ENCODE measurements around the gene CXCL10. TPM values are rescaled to one million over a fixed set of nuclear protein-coding genes. Genes with fewer than 3 reads are reported as not detected.

CXCL10 gene
- polyA plus RNA-seq, 1 donor: 0.23 TPM

GRCh38 chr4:75992462-75992861 is 30.8 kb downstream of the CXCL10 start:
- DNase-seq (ENCODE audit: low read depth): no peak

GRCh38 chr4:75989846-75990528 is 33.3 kb downstream of the CXCL10 start:
- no peak for DNase-seq (ENCODE audit: low read depth)

- DNase-seq (ENCODE audit: low read depth): no peak
Measured at GRCh38 chr4:75985116-75985515, 38.2 kb downstream of the CXCL10 start.

GRCh38 chr4:75980576-75980975 is 42.7 kb downstream of the CXCL10 start:
- DNase-seq (ENCODE audit: low read depth): no peak

GRCh38 chr4:75976177-75976576 is 47.1 kb downstream of the CXCL10 start:
- no peak for DNase-seq (ENCODE audit: low read depth)

GRCh38 chr4:75973766-75974165 is 49.5 kb downstream of the CXCL10 start:
- no peak for DNase-seq (ENCODE audit: low read depth)

Other genes starting within 250 kb of the CXCL10 start
- gene PPEF2, start 121.0 kb downstream of the CXCL10 start, polyA plus RNA-seq (ENCODE audit: insufficient read length): 0.30 TPM
- gene NAAA, start 82.5 kb downstream of the CXCL10 start, polyA plus RNA-seq (ENCODE audit: insufficient read length): 15.8 TPM
- gene SDAD1, start 32.6 kb downstream of the CXCL10 start, polyA plus RNA-seq (ENCODE audit: insufficient read length): 25.6 TPM
- gene CXCL9, start 16.0 kb downstream of the CXCL10 start, polyA plus RNA-seq (ENCODE audit: insufficient read length): 0.05 TPM
- not detected for gene CXCL11, start 12.6 kb upstream of the CXCL10 start, polyA plus RNA-seq (ENCODE audit: insufficient read length)
- 38.3 TPM for gene ART3, start 51.2 kb upstream of the CXCL10 start, polyA plus RNA-seq (ENCODE audit: insufficient read length)
- gene NUP54, start 124.9 kb upstream of the CXCL10 start, polyA plus RNA-seq (ENCODE audit: insufficient read length): 39.1 TPM
- gene SCARB2, start 190.3 kb upstream of the CXCL10 start, polyA plus RNA-seq (ENCODE audit: insufficient read length): 139 TPM
- 1.5 TPM for gene FAM47E, start 228.2 kb upstream of the CXCL10 start, polyA plus RNA-seq (ENCODE audit: insufficient read length)

Data from forelimb muscle (tissue), 1 donor.